Vagina (tissue), 2 donors: ENCODE results near the gene TM7SF3. TPM values are rescaled to one million over a fixed set of nuclear protein-coding genes. Genes with fewer than 3 reads are reported as not detected.
"Not testable (repeated sequence)": the region's sequence is repeated elsewhere in the genome, so short reads cannot be mapped to it uniquely, and the experiment has no call there.

ENCODE experiments used
- DNase-seq, 2 donors: peaks; one replicate each; pipeline ENCODE4 v3.0.0-alpha.2; 2017; ENCODE audit errors: extremely low spot score in 2 of 2
- H3K27ac ChIP-seq: fragments of 200-600 bp; sonication (generic); one replicate; pipeline ENCODE4 v1.5.1; 2019
- H3K27me3 ChIP-seq: fragments of 200-600 bp; sonication (generic); one replicate; pipeline ENCODE4 v1.5.1; 2019
- H3K36me3 ChIP-seq, 2 donors: fragments of 200-600 bp; sonication (generic); one replicate each; pipeline ENCODE4 v1.5.1; 2017 to 2019
- H3K4me1 ChIP-seq: fragments of 200-600 bp; sonication (generic); one replicate; pipeline ENCODE4 v1.5.1; 2019
- H3K4me3 ChIP-seq, 2 donors: fragments of 200-600 bp; sonication (generic); 1 replicate in 1 of 2; 2 replicates in 1 of 2; pipeline ENCODE4 v1.5.1; 2016 to 2019
- H3K9me3 ChIP-seq: fragments of 200-600 bp; sonication (generic); one replicate; pipeline ENCODE4 v1.5.1; 2019
- POLR2A ChIP-seq, 2 donors: fragments of 450-650 bp; IDR thresholded peaks; one replicate each; pipeline ENCODE4 v1.6.1; 2017; ENCODE audit warnings: antibody characterized with exemption in 2 of 2, mild to moderate bottlenecking in 2 of 2, moderate library complexity in 2 of 2
- POLR2AphosphoS5 ChIP-seq, 2 donors: sonication (generic); formaldehyde crosslinking; IDR thresholded peaks; one replicate each; pipeline ENCODE4 v1.9.0; 2017; ENCODE audit warnings: antibody characterized with exemption in 2 of 2, mild to moderate bottlenecking in 2 of 2, low read depth in 1 of 2; ENCODE audit not compliant: insufficient read depth in 1 of 2
- intact Hi-C: fragments of 100-400 bp; cut with DNase I; formaldehyde crosslinking; loops from one replicate; pipeline ENCODE4 v1.15.1; 2023
- total RNA-seq: library from RNA; depleted of rRNA; stranded (reverse); fragments of >200 nt; gene quantifications from one replicate; pipeline ENCODE4 v1.2.3, GENCODE V29; 2016
- TF ChIP-seq, protein P1 (sequence below), 3 experiments: fragments of 450-650 bp in 2 of 3; fragments of 200-600 bp in 1 of 3; sonication (generic) in 1 of 3; IDR thresholded peaks; one replicate each; pipeline ENCODE4 v1.5.1; 2017 to 2019; ENCODE audit warnings: antibody characterized with exemption in 3 of 3, mild to moderate bottlenecking in 2 of 3, moderate library complexity in 2 of 3

TM7SF3 gene
- total RNA-seq, 1 donor from 2014 or later = 65.3 TPM

GRCh38 chr12:26966842-26967241 lies 47.3 kb downstream of the TM7SF3 start:
- Histone ChIP-seq H3K36me3 (peaks cover 0 to 24% of the 10 kb centered on the region in 2 donors), H3K4me3 (no peak overlapping the region), H3K27ac (no peak overlapping the region), H3K27me3 (no peaks in the 10 kb centered on the region), H3K9me3 (no peaks in the 10 kb centered on the region), H3K4me1 (no peaks in the 10 kb centered on the region)
- no peak for DNase-seq
- TF ChIP-seq POLR2AphosphoS5 (IDR thresholded peaks at IDR 0.05; ENCODE audit: insufficient read depth in 1 of 2, low read depth in 1 of 2) (no peak), POLR2A (IDR thresholded peaks at IDR 0.05) (no peak)
- TF ChIP-seq, protein P1, sequence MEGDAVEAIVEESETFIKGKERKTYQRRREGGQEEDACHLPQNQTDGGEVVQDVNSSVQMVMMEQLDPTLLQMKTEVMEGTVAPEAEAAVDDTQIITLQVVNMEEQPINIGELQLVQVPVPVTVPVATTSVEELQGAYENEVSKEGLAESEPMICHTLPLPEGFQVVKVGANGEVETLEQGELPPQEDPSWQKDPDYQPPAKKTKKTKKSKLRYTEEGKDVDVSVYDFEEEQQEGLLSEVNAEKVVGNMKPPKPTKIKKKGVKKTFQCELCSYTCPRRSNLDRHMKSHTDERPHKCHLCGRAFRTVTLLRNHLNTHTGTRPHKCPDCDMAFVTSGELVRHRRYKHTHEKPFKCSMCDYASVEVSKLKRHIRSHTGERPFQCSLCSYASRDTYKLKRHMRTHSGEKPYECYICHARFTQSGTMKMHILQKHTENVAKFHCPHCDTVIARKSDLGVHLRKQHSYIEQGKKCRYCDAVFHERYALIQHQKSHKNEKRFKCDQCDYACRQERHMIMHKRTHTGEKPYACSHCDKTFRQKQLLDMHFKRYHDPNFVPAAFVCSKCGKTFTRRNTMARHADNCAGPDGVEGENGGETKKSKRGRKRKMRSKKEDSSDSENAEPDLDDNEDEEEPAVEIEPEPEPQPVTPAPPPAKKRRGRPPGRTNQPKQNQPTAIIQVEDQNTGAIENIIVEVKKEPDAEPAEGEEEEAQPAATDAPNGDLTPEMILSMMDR (IDR thresholded peaks at IDR 0.05) = no peak
- intact Hi-C loops = no loop called here

GRCh38 chr12:26963413-26963812 lies 50.8 kb downstream of the TM7SF3 start:
- H3K27ac ChIP-seq = no peak overlapping the region
- DNase-seq = no peak
- H3K27me3 ChIP-seq = no peaks in the 10 kb centered on the region
- no peak for TF ChIP-seq POLR2AphosphoS5 (IDR thresholded peaks at IDR 0.05; ENCODE audit: insufficient read depth in 1 of 2, low read depth in 1 of 2)
- TF ChIP-seq, protein P1 (IDR thresholded peaks at IDR 0.05) = no peak
- no peak for TF ChIP-seq POLR2A (IDR thresholded peaks at IDR 0.05)
- H3K4me1 ChIP-seq = no peaks in the 10 kb centered on the region
- no peak overlapping the region for H3K4me3 ChIP-seq
- no peaks in the 10 kb centered on the region for H3K9me3 ChIP-seq
- intact Hi-C loops = no loop called here
- H3K36me3 ChIP-seq = peaks cover 0 to 45% of the 10 kb centered on the region in 2 donors

- Histone ChIP-seq H3K4me3 (no peak overlapping the region), H3K27me3 (no peaks in the 10 kb centered on the region), H3K4me1 (no peaks in the 10 kb centered on the region), H3K27ac (no peak overlapping the region), H3K36me3 (peaks cover 0 to 57% of the 10 kb centered on the region in 2 donors), H3K9me3 (no peaks in the 10 kb centered on the region)
- no peak for DNase-seq
- TF ChIP-seq POLR2AphosphoS5 (IDR thresholded peaks at IDR 0.05; ENCODE audit: insufficient read depth in 1 of 2, low read depth in 1 of 2) (no peak), POLR2A (IDR thresholded peaks at IDR 0.05) (no peak)
- TF ChIP-seq, protein P1 (IDR thresholded peaks at IDR 0.05) = no peak
- intact Hi-C loops = no loop called here
Measured at GRCh38 chr12:26961803-26962202, 52.4 kb downstream of the TM7SF3 start.

DNA sequence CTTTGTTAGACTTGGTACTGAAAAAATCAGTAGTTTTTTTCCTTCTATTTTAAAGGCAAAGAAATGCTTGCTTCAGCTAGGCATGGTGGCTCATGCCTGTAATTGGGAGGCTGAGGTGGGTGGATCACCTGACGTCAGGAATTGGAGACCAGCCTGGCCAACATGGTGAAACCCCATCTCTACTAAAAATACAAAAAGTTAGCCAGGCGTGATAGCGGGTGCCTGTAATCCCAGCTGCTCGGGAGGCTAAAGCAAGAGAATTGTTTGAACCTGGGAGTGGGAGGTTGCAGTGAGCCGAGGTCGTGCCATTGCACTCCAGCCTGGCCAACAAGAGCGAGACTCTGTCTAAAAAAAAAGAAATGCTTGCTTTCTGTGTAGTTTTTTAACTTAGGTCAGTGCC lies 52.8 kb downstream of the TM7SF3 start:
- H3K4me1 ChIP-seq, H3K4me3 ChIP-seq, DNase-seq, H3K27ac ChIP-seq, H3K9me3 ChIP-seq, intact Hi-C loops, H3K27me3 ChIP-seq: not testable (repeated sequence)
- H3K36me3 ChIP-seq = peaks cover 0 to 57% of the 10 kb centered on the region in 2 donors

DNA sequence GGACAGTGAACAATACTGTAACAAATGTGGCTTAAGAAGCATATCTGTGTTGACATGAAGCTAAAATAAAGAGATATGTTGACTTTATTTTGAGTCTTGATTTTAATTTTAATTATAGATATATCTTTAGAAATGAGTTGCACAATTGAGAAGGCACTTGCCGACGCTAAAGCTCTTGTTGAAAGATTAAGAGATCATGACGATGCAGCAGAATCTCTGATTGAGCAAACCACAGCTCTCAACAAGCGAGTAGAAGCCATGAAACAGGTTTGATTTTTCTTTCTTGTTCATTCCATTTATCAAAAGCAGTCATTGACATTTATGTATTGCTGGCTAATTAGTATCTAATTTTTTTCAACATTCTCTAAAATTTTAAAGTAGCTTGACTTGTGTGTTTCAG lies 60.2 kb downstream of the TM7SF3 start:
- TF ChIP-seq POLR2AphosphoS5 (IDR thresholded peaks at IDR 0.05; ENCODE audit: insufficient read depth in 1 of 2, low read depth in 1 of 2) = no peak
- TF ChIP-seq, protein P1 (IDR thresholded peaks at IDR 0.05) = no peak
- TF ChIP-seq POLR2A (IDR thresholded peaks at IDR 0.05) = no peak
- no peak for DNase-seq
- H3K9me3 ChIP-seq = no peaks in the 10 kb centered on the region
- no peaks in the 10 kb centered on the region for H3K27me3 ChIP-seq
- intact Hi-C loops = no loop called here
- no peak overlapping the region for H3K4me3 ChIP-seq
- no peak overlapping the region for H3K27ac ChIP-seq
- no peaks in the 10 kb centered on the region for H3K4me1 ChIP-seq
- H3K36me3 ChIP-seq = peaks cover 0 to 32% of the 10 kb centered on the region in 2 donors

GRCh38 chr12:26953447-26953846 lies 60.7 kb downstream of the TM7SF3 start:
- intact Hi-C loops = no loop called here
- peaks cover 0 to 28% of the 10 kb centered on the region in 2 donors for H3K36me3 ChIP-seq
- H3K9me3 ChIP-seq = no peaks in the 10 kb centered on the region
- H3K4me3 ChIP-seq = no peak overlapping the region
- no peaks in the 10 kb centered on the region for H3K27me3 ChIP-seq
- no peaks in the 10 kb centered on the region for H3K4me1 ChIP-seq
- no peak for DNase-seq
- no peak for TF ChIP-seq POLR2AphosphoS5 (IDR thresholded peaks at IDR 0.05; ENCODE audit: insufficient read depth in 1 of 2, low read depth in 1 of 2)
- TF ChIP-seq, protein P1 (IDR thresholded peaks at IDR 0.05) = no peak
- TF ChIP-seq POLR2A (IDR thresholded peaks at IDR 0.05) = no peak
- no peak overlapping the region for H3K27ac ChIP-seq
